GM19238 (cell line): Measurements from ENCODE around the gene TYR.
"Not testable (repeated sequence)": the region's sequence is repeated elsewhere in the genome, so short reads cannot be mapped to it uniquely, and the experiment has no call there.

Experiments used
- DNase-seq: peaks from one replicate; pipeline ENCODE4 v3.0.0; 2011; ENCODE audit warnings: low spot score; ENCODE audit not compliant: insufficient read length

The TYR gene

DNA sequence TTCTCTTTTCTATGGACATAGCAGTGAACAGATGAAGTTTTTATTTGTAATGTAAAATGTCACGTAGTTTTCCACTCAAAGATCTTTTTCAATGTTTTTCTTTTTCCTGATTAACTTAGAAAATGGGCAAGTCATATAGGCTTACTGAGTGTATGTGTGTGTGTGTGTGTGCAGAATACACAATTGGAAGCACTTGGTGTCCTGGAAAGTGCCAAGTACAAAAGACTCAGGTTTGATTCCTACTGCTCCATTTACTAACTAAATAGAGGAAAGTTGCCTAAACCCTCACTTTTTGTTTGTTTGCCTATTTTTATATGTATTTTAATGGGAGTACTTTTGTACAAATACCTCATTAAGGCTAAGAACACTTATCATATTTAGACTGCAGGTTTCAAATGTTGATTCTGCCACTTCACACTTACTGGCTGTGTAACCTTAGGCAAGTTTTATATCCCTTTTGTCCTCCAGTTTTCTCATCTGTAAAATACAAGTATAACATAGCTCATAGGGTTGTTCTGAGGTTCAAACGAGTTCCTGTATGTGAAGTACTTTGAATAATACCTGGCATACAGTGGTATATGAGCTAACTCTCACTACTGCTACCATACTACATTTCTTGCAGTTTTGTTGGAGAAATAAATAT lies 90.1 kb downstream of the TYR start:
- no peak for DNase-seq

DNA sequence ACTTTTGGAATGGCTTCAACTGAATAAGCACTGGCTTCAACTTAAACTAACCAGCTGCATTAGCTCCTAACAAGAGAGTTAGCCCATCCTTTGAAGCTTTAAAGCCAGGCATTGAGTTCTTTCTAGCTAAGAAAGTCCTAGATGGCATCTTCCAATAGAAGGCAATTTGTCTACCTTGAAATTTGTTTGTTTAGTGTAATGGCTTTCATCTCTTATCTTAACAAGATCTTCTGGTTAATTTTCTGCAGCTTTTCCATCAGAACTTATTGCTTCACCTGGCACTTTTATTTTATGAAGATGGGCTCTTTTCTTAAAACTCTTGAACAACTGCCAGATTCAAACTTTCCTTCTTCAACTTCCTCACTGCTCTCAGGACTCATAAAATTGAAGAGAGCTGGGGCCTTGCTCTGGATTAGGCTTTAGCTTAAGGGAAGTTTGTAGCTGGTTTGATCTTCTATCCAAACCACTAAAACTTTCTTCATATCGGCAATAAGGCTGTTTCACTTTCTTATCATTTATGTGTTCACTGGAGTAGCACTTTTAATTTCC lies 94.9 kb downstream of the TYR start:
- DNase-seq: not testable (repeated sequence)

DNA sequence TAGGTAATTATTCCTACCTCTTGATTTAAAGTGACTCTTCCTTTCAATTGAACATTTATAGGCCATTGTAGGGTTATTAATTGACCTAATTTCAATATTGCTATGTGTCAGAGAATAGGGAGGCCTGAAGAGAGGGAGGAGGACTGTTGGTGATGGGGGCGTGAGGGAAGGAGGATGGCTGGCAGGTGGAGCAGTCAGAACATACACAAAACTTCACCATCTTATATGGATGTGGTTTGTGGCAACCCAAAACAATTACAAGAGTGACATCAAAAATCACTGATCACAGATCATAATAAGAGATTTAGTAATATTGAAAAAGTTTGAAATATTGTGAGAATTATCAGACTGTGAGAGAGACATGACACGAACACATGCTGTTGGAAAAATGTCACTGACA lies 95.5 kb downstream of the TYR start:
- not testable (repeated sequence) for DNase-seq

DNA sequence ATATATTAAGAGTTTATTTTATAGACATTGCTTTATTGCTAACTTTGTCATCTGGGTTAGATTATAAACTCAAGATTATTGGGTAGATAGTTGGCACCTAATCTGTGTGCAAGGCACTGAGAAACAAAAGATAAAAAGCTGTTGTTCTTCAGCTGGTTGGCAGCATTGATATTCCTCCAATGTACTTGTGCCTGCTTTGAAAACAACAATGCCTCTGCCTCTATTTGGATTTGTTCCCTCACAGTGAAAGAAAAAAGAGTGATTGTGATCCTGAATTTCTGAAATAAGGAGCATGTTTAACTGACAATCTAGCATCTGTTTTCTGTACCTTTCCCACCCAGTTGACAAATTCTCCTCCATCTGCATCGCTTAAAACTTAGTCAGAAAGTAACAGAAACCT lies 98.3 kb downstream of the TYR start:
- DNase-seq: no peak

DNA sequence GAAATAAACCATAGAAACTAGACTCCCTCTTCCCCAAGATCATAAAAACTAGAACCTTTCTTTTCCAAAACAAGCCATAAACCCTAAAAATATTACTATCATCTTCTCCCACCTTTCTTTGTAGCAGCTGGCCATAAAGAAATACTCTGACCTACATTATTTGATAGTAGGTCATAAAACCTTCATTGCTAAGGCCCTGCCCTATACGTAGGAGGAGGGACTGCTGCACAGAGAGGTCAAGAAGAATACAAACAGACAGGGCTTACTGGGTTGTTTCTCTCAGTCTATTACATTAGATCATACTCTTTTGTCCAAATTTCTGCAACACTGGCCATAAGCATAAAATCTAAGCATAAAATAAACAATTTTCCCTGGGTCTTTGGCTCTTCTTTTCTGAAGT lies 101.5 kb downstream of the TYR start:
- DNase-seq: no peak

DNA sequence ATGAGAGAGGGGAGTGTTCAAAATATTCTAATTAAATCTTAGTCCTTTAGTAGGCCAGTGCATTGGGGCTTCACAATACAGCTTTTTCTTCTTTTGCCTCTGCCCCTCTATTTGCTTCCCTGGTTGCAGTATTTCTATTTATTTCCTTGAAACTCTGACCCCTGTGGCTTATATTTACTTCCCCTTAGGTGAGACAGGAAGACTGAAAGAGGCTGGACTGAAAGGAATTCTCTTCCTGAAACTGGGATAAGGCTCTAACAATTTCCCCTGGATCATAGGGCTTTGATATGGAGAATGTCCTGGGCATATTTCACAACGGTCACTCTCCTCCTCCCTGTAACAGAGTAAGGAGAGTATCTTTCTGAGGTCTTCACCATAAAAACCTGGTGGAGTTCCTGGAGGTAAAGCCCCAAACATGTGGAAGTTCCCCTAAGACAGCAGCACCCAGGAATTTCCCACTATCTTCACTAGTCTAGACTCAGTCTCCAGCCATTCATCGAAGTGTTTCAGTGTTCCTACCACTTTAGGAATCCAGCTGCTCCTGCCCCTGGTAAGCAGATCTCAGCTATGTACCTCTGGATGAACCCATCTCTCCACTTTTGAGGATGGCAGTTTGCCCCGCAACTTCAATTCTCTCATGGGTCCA lies 103.5 kb downstream of the TYR start:
- not testable (repeated sequence) for DNase-seq

DNA sequence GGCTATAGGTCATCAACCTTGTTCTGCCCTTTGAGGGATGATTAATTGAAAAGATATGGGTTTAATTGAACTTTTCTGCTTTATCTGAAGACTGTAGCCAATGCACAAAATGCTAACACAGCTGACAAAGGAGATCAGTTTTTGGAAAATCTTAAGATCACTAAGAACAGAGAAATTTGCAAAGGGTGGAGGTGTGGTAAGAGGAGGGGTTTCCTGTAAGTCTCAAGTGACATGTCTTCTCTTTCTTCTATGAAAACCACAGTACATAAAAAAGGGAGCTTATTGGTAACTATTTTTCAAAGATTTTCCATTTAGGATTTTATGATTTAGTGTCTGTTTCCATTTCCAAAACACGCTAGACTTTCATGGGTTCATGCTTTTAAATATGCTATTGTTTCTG lies 108.9 kb downstream of the TYR start:
- DNase-seq: not testable (repeated sequence)

DNA sequence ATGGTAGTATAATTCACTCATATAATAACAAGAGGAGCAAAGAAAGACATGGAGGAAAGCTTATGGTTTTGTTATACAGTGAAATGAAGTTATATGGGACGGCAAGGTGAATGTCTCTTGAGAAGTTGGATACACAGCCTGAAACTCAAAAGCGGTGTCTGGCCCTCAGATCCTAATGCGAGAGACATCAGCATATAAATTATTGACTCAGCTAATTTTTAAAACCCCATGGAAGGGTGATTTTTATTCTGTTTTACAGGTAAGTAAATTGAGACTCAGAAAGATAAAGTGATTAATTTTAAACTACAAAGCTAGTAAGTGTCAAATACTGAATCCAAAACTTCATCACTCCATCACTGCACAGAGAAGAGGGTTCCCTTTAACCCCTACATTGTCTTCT lies 110.3 kb downstream of the TYR start:
- not testable (repeated sequence) for DNase-seq

DNA sequence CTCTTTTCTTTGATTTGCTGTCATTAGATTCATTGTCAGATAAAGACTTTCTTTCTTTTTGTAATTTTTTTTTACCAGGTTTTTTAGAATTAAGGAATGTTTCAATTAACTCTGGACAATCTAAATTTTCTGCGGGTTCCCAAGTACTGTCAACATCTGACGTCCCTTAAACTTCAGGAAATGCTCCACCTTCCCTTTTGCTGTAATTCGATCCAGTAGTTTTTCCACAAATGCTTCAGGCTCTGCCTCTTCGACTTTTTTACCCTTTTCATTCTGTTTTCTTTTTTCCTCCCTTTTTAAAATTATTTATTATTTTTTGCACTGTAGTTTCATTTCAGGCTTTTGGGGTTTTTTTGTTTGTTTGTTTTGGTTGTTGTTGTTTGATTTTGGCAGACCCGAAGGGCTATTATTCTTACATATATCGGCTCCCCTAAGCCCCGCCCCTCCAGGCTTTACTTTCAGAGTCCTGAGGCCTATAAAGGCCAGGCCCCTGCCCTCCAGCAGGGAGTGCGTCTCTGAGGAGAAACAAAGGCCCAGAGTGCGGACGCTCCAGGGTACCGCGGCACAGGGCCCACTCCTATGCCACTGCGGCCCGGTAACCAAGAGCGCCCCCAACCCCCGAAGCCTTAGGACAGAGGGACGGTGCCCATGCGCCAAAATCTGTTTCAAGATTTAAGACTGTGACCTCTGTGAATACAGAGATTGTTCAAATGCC lies 116.4 kb downstream of the TYR start:
- DNase-seq: no peak

DNA sequence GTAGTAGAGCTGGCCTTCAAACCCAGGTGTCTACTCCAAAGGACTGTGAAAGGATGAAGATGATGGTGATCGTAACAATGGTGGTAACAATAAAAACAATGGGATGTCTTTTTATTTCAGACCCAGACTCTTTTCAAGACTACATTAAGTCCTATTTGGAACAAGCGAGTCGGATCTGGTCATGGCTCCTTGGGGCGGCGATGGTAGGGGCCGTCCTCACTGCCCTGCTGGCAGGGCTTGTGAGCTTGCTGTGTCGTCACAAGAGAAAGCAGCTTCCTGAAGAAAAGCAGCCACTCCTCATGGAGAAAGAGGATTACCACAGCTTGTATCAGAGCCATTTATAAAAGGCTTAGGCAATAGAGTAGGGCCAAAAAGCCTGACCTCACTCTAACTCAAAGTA lies 117.3 kb downstream of the TYR start:
- not testable (repeated sequence) for DNase-seq

DNA sequence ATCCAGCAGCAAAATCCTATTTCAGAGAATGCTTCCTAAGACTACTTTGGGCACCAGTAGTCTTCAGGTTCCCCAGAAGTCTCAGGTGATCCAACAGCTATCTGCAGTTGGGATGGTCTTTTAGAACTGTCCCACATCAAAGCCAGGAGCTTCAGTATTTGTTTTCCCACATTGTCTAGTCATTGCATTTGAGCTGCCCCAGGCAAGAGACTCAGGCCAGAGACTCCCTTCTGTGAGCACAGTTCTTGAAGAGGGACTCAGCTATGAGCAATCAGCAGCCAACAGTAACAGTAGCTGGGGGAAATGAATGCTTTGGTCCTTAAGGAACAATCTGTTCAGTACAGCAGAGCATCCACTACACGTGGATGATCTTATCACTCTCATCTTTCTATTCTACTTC lies 125.4 kb downstream of the TYR start:
- DNase-seq: not testable (repeated sequence)

DNA sequence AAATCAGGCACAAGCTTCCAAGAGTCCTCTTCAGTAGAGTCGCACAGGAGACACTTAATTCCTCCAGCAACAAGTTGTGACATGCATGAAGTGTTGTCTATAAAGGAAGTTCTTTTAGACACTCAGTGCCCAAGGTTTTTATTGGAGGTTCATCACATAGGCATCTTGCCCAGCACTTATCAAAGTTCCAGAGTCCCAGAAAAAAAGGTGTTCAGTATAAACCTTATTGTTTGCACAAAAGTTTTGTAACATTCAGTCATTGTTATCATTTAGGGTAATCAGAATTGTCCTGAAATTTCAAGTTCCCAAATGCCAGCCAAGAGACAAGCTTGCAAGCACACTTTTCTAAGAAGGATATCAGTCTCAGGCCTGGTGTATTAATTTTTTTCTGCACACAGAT lies 130.6 kb downstream of the TYR start:
- DNase-seq: not testable (repeated sequence)

DNA sequence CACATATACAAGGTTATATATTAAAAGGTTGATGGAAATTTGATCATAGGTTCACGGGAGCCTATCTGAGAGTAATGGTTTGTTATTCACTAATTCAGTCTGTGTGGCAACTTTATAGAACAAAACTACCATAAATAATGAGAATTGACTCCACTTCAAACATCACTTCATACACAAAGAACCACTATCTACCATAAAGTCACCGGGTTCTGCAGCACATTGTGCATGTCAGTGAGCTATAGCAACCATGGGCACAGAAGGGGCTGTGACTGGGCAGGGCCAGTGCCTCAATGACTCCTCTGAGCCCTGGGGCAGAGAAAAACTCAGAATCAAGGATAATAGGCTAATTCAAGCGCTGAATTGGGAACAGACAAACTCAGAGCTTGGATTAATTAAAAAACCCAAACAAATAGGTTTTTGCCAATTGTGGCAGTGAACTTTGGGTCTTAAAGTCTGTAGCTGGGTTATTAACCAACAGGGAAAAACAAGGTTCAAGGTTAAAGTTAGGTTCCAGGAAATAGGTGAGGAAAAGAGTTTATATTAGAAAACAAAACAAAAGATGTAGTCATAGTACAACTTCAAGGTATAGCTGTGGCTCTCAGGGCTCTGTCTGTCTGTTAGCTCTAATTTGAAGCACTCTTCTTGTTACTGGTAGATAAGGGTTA lies 131.8 kb downstream of the TYR start:
- not testable (repeated sequence) for DNase-seq

DNA sequence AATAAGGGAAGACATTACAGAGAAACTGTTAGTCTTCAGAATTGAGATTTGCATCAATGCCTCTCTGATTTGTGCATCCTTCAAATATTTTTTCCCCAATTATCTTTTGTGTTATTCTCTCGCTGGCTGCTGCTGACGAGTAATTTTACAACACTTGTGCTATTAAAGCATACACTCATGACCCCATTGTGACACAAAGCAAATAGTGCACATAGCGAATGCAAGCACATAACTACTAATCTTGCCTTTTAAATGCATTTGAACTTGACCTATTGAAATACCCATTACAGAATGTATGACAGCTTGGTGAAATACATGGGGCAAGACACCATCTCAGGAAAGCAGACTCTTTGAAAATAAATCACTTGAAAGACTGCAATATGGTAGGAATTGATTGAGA lies 132.9 kb downstream of the TYR start:
- not testable (repeated sequence) for DNase-seq

DNA sequence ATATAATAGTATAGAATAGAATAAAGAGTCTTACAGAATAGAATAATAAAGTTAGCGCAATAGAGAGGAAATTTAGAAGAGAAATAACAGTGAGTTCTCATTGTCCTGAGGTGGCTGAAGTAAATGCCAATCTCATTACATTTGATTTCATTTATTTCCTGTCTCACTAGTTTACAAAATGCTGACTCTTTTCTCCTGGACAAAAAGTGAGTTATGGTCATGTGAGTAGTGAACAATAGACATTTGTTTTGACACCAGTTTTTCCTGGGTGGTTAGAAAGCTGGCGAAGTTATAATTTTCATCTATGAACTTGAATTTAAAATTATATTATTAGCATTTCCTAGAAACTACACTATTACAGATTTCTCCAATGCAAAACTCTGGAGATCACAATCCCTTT lies 143.7 kb downstream of the TYR start:
- DNase-seq: no peak

DNA sequence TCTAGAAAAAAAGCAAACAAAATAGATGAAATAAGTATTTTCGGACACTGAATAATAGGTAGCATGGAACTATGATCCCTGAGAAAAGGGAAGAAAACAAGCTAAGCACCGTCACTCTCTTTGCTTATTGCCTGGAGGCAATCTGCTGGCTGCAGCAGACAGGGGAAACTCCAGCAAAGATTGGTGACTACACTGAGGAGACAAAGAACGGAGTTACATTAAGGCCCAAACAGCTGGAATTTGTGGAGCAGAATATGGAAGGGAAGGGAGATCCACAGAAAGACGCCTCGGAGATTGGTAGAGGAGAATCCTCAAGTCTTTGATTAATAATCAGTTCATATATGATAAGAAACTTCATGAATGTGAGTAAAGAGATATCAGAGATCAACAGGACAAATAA lies 150.2 kb downstream of the TYR start:
- no peak for DNase-seq

DNA sequence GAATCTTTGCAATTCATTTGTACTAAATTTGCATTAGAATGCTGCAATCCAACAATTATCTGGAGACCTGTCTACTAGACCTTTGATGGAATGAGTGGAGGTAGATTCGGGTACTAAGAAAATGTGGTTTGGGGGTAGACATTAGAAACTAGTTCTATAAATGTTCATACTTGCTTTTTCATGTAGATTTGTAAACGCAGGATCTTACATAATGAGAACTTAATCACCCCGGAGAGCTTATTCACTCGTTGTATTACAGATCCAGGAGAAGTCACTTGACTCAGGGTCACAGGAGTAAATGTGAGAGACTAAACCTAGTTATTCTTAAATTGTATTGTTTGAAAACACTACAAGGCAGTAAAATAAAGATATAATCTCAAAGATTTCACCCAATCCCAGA lies 154.3 kb downstream of the TYR start:
- DNase-seq: not testable (repeated sequence)

DNA sequence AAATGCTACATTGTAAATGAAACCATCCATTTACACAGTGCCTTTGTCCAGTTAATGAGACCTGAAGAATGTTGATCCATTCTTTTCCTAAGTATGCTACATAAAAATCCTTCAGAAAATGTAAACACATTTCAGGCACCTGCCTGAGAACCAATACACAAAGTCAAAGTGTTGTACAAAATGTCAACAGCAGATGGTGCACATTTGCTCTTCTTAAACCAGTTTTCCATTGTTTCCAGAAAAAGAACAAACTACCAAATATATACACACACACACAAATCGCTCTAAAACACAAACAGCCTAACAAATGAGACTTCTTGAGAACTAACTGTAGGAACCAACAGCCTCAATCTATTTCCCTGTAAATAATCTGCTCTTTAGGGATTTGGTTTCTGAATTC lies 156.0 kb downstream of the TYR start:
- not testable (repeated sequence) for DNase-seq

DNA sequence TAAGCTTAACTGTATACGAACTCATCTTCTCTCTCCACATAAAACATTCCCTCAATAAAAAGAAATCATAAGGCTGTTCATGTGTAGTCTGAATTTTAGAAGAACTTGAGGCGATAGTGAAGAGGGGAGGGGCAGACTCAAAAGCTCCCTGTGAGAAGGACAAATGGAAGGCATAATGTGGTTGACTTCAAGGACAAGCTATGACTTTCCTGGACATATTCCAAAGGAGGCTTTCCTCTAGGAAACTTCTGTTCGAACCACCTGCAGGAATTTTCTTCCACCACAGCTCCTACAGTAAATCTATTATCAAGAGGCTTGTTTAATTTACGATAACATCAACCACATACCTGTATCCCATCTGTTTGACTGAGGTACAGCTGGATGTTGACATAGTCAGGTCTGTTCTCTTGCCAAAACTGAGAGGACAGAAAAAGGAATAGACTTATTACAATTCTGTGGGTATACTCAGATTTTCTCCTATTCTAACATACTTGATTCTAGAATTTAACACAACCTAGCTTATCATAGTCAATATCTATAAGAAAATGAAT lies 159.5 kb downstream of the TYR start:
- DNase-seq: not testable (repeated sequence)

DNA sequence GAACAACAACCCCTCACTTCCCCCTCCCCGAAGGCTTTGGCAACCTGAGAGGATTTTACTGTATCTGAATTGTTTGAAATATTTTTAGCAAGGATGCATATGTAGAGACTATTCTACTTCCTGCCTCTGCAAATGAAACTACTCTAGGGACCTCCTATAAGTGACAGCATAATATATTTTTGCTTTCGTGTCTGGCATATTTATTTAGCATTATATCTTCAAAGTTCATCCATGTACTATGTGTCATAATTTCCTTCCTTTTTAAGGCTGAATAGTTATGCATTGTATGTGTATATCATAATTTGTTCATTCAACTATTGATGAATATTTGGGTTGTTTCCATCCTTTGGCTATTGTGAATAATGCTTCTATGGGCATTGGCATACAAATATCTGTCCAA lies 160.4 kb downstream of the TYR start:
- DNase-seq: not testable (repeated sequence)

DNA sequence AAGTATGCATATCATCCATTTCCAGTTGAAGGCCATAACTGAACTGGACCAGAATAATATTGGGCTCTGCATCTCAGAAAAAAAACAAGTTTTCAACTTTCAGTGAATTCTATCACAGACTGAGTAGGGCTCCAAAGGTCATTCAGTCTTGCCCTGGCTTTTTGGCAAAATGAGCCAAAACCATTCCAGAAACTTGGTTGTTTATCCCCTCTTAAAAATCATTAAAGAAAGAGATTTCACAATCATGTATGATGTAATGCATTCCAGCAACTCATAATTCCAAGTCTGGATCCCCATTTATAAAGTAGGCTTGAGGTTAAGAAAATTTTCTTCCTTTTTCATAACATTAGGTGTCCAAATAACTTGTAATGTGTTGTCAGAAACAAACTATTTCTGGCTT lies 162.8 kb downstream of the TYR start:
- not testable (repeated sequence) for DNase-seq
